Suppressor macrophage treated with lipopolysaccharide for 1 hour (primary cell): ENCODE data around the gene CNTF.

Source experiments
- DNase-seq, 3 donors: peaks; one replicate each; pipeline ENCODE4 v3.0.0-alpha.2; 2020 to 2022

CNTF gene

GRCh38 chr11:58647866-58648265, 25.4 kb downstream of the CNTF start:
- DNase-seq = no peak

- no peak for DNase-seq
Observed at GRCh38 chr11:58649623-58650022, 27.2 kb downstream of the CNTF start.

- no peak for DNase-seq
Observed at GRCh38 chr11:58650496-58650895, 28.0 kb downstream of the CNTF start.

- no peak for DNase-seq
Observed at GRCh38 chr11:58652726-58653280, 30.3 kb downstream of the CNTF start.

DNA sequence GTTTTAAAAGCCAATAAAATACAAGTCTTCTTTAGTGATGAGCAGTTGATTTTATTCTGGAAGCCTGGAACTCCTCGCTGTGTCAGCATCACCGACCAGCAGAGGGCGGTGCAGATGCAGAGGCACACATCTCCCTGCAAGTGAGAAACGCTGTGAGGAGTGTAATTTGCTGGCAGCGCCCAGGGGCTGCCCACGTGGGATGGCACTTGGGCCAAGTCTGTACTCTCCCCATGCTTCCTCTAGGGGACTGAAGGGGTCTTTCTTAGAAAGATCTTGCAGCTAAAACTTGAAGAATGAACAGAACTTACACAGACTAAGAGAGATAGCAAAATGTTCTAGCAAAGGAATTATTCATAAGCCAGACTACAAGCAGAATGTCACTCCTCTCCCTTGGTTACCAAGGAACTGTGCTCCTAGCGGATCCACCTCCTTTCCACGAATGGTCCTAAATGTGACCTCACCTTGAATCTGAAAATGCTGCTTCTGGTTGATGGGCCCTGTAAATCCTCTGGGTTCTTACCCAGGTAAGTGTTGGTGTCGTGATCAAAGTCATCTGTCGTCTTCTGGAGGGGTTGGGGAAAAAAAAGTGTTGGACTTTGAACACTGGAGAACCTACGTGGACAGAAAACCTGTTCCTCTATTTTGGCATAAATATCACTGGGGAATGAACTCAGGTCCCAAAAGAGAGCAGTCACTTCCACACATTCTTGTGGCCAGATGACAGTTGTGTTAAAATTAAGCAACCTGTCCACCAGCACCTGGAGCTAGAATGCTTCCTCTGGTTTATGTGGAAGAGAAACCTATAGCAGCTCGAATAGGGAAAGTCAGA, 31.8 kb downstream of the CNTF start:
- peak; percentile 81 to 92 (median 88) for DNase-seq

- no peak for DNase-seq
Observed at GRCh38 chr11:58654908-58655296, 32.4 kb downstream of the CNTF start.

- no peak for DNase-seq
Observed at GRCh38 chr11:58656348-58656747, 33.9 kb downstream of the CNTF start.

DNA sequence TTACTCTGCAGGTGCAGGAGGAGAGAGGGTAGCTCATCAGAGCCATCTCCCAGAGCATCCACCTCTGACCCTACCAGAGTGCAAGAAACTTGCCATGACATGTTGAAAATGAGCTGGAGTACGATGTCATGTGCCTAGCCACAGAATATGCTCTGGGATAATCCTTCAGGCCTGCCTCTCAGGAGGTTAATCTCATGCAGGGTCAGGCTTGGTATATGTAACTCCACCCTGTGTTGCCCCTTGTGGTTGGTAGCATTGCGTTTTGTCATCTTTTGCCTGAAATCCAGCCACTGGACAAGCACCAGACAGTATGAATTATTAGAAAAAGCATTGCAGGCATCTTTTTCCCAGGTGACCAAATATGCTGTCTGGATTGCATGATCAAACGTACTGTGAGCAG, 36.2 kb downstream of the CNTF start:
- no peak for DNase-seq

DNA sequence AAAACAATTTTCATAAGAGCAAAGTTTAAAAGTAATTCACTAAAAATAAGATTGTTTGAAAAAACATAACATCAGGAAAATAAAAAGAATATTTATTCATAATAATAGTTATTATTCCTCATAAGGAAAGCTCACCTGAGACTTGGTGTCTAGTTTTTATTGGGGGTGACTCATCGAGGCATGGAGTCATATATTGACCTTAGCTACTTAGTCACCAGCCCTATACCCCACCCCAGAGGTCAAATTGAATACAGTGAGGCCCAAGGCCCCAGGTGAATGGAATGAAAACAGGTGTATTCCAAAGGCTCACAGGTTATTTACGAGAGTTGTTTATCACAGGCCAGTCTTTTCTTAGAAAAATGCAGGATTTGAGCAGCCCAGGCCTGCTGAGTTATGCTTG, 36.9 kb downstream of the CNTF start:
- DNase-seq = no peak

DNA sequence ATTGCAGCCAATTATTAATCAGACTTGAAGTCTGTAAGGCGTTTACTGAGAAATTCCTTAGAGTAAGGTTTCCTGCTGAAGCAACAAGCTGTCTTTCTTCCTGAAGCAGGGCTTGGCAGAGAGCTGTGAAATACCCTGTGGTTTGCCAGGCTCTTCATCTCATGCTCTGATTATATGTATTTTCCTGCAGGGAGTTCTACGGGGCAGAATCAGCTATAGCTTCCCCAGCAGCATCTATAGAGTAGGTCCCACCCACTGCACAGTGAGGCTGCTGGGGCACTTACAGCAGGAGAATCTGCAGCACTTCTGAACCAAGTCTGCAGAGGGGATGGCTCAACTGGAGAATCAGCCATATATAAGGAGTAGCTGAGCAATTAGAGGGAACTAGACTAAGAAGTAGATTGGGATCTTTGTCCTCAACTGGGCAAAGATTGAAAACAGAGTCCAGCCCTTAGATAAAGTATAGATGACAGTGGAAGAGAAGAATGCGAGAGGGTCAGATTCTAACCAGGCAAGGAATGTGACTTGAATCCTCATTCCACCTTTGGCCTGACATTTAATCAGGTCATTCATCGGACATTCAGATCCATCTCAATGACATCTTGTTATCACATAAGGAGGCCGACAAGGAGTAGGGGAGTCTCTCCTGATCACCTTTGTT, 37.6 kb downstream of the CNTF start:
- DNase-seq = no peak

- DNase-seq = no peak
Observed at GRCh38 chr11:58671983-58672633, 49.6 kb downstream of the CNTF start.

GRCh38 chr11:58674609-58675008, 52.1 kb downstream of the CNTF start:
- no peak for DNase-seq
